KG1 (cell line): ENCODE results near the gene LRRC25.

ENCODE experiments used
- DNase-seq: peaks from one replicate; lab custom pipeline; 2025; lab: John Stamatoyannopoulos, UW

The LRRC25 gene

DNA sequence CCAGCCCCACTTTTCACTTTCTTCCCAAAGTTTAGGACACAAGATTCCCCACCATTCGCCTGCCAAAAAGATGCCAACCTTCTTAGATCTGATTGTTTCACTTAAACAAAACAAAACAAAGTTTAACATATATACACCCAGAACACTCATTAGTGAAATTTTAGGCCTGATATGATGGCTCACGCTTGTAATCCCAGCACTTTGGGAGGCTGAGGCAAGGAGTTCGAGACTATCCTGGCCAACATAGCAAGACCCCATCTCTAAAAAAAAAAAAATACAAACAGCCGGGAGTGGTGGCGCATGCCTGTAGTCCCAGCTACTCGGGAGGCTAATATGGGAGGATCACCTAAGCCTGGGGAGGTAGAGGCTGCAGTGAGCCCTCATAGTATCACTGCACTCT, 52.1 kb downstream of the LRRC25 start:
- no peak for DNase-seq

DNA sequence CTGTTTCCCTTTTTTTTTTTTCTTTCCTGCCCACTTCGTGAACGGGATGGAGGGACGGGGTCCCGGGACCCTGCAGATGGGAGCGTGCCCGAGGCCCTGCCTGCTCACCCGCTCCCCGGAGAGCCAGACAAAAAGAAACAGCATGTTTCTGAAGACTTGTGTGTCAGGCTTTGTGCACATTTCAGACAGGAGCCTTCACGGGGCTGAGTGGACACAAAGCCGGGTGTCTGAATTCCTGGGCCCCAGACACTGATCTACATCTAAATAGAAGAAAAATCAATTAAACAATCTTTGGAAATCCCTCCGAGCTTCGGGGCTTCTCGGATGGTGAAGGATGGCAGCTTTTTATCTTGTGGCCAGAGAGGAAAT, 52.9 kb downstream of the LRRC25 start:
- DNase-seq, result no peak

DNA sequence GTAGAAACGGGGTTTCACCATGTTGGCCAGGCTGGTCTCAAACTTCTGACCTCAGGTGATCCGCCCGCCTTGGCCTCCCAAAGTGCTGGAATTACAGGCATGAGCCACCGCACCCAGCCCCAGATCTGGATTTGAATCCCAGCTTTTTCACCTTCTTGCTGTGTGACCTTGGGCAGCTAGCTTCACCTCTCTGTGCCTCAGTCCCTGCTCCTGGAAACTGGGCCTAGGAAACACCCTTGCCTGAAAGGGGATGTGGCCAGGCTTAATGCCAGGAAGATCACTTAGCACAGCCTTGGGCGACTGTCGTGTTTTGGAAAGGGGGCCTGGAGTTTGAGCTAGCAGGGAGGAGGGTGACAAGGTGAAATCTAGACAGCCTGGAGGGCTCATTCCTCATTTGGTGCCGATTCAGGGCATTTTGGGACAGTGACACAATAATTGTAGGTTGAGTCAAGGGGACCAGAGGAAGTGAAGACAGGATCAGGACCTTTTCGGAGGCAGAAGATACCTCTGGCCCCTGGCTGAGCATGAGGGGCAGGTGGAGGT, 55.3 kb downstream of the LRRC25 start:
- no peak for DNase-seq
